ENCODE measurements around the gene LECT2. TPM values are rescaled to one million over a fixed set of nuclear protein-coding genes. Genes with fewer than 3 reads are reported as not detected.

LECT2 gene
- total RNA-seq, 1 donor from 2014 or later = not detected

GRCh38 chr5:135920199-135920598, 34.6 kb downstream of the LECT2 start:
- DNase-seq = no peak
- H3K4me1 Mint-ChIP-seq (ENCODE audit: low read depth, unreplicated experiment) = no peaks in the 10 kb centered on the region
- H3K4me3 Mint-ChIP-seq (ENCODE audit: unreplicated experiment) = no peak overlapping the region
- H3K36me3 Mint-ChIP-seq (ENCODE audit: unreplicated experiment) = no peaks in the 10 kb centered on the region
- peaks cover 2% of the 10 kb centered on the region for H3K27me3 Mint-ChIP-seq (ENCODE audit: unreplicated experiment)
- TF ChIP-seq CTCF (IDR thresholded peaks at IDR 0.05; ENCODE audit: partially characterized antibody, unreplicated experiment) = no peak
- H3K9me3 Mint-ChIP-seq (ENCODE audit: unreplicated experiment) = peaks cover 1% of the 10 kb centered on the region
- H3K27ac Mint-ChIP-seq (ENCODE audit: unreplicated experiment) = no peak overlapping the region

GRCh38 chr5:135916638-135917263, 38.0 kb downstream of the LECT2 start:
- H3K27ac Mint-ChIP-seq (ENCODE audit: unreplicated experiment) = no peak overlapping the region
- H3K4me3 Mint-ChIP-seq (ENCODE audit: unreplicated experiment) = no peak overlapping the region
- TF ChIP-seq CTCF (IDR thresholded peaks at IDR 0.05; ENCODE audit: partially characterized antibody, unreplicated experiment) = no peak
- H3K36me3 Mint-ChIP-seq (ENCODE audit: unreplicated experiment) = peaks cover 3% of the 10 kb centered on the region
- H3K9me3 Mint-ChIP-seq (ENCODE audit: unreplicated experiment) = peaks cover 2% of the 10 kb centered on the region
- H3K4me1 Mint-ChIP-seq (ENCODE audit: low read depth, unreplicated experiment) = no peaks in the 10 kb centered on the region
- peaks cover 5% of the 10 kb centered on the region for H3K27me3 Mint-ChIP-seq (ENCODE audit: unreplicated experiment)
- DNase-seq = no peak

GRCh38 chr5:135915466-135916001, 39.2 kb downstream of the LECT2 start:
- Mint-ChIP-seq H3K9me3 (ENCODE audit: unreplicated experiment) (peaks cover 2% of the 10 kb centered on the region), H3K27ac (ENCODE audit: unreplicated experiment) (no peak overlapping the region), H3K4me1 (ENCODE audit: low read depth, unreplicated experiment) (no peaks in the 10 kb centered on the region), H3K4me3 (ENCODE audit: unreplicated experiment) (no peak overlapping the region), H3K36me3 (ENCODE audit: unreplicated experiment) (peaks cover 3% of the 10 kb centered on the region), H3K27me3 (ENCODE audit: unreplicated experiment) (peaks cover 5% of the 10 kb centered on the region)
- TF ChIP-seq CTCF (IDR thresholded peaks at IDR 0.05; ENCODE audit: partially characterized antibody, unreplicated experiment) = no peak
- DNase-seq = no peak

- DNase-seq = no peak
- TF ChIP-seq CTCF (IDR thresholded peaks at IDR 0.05; ENCODE audit: partially characterized antibody, unreplicated experiment) = no peak
- H3K36me3 Mint-ChIP-seq (ENCODE audit: unreplicated experiment) = peaks cover 3% of the 10 kb centered on the region
- no peak overlapping the region for H3K27ac Mint-ChIP-seq (ENCODE audit: unreplicated experiment)
- H3K27me3 Mint-ChIP-seq (ENCODE audit: unreplicated experiment) = peaks cover 5% of the 10 kb centered on the region
- H3K9me3 Mint-ChIP-seq (ENCODE audit: unreplicated experiment) = peaks cover 2% of the 10 kb centered on the region
- no peak overlapping the region for H3K4me3 Mint-ChIP-seq (ENCODE audit: unreplicated experiment)
- no peaks in the 10 kb centered on the region for H3K4me1 Mint-ChIP-seq (ENCODE audit: low read depth, unreplicated experiment)
Measured at GRCh38 chr5:135913713-135914626, 40.8 kb downstream of the LECT2 start.
